ENCODE data around the gene FGF21.

FGF21 gene

DNA sequence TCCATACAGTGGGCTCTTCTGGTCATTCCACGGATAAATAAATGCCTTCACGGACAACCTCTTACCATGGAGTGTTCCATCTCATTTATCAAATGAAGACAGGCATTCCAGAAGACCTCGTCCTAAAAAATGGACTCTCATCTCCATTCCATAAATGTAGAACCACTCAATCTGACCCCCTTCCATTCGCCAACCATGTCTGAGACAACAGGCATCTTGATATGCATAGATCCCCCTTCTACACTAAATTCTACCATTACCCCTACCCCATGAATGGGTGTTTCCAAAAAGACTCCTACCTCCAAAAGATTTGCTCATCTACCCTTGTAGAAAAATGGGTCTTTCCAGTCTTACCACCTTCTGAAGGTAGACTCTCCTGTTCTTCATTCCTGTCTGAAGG, 23.9 kb upstream of the FGF21 start:
- no peak for DNase-seq

GRCh38 chr19:48734625-48735024, 20.7 kb upstream of the FGF21 start:
- no peak for DNase-seq

- no peak for DNase-seq
Observed at GRCh38 chr19:48735031-48735615, 20.2 kb upstream of the FGF21 start.

DNA sequence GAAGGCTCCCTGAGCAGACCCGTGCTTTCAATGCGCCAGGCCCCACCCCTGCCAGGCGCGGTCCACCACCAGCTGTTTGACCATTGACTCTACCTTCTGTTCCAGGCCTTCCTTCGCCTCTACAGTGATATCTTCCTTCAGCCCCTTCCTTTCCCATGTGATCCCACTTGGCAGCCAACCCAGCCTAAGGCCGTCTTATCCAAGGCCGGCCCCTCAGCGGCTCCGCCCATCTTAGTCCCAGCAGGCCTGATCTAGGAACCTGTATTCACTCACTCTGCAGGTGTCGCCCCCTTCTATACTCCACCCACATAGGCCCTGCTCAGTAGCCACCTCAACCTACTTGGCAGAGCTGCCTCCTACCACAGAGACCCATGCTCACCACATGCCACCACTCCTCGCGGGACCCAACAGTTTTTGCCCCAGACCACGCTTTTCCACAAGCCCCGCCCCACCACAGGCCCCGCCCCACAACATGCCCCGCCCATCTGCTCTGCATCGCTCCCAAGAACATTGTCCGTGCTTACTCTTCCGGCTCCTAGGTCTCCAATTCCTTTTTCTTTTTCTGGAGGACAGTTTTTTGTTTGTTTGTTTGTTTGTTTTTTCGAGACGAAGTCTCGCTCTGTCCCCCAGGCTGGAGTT, 17.8 kb upstream of the FGF21 start:
- no peak for DNase-seq

DNA sequence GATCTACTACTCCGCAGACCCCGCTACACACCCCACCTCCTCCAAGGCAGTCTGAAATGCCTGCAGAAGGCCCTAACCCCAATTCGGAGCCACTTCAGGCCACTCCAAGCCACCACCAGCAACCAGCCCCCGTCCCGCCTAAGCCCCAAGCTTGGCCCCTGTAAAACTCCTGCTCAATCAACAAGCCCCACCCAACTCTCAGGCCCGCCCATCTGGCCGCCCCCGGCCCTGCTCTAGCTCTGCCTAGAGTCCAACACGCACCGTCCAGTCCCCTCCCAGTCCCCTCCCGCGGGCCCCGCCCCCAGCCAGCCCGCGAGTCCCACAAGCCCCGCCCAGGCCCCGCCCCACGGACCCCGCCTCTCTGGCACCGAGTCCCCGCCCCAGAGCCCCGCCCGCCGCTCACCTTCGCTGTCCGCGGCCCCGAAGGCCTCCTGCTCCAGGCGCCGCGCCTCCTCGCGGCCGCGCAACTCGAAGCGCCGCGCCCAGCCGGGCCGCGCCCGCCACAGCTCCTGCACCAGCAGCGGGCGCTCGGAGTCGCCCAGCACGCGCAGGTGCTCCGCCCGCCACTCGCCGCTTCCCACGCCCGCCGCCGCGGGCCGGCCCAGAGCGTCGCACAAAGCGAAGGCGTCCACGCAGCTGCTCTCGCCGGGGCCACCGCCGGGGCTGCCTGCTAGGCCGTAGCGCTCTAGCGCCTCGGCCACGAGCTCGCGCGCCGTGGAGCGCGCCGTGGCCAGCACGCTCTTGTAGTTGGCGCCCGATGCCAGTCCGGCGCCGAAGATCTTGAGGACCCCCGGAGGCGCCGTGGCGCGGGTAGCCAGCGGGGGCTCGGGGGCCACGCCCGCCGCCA, 16.5 kb upstream of the FGF21 start:
- peak; percentile 97 for DNase-seq

GRCh38 chr19:48739404-48740163, 15.7 kb upstream of the FGF21 start:
- DNase-seq = no peak

DNA sequence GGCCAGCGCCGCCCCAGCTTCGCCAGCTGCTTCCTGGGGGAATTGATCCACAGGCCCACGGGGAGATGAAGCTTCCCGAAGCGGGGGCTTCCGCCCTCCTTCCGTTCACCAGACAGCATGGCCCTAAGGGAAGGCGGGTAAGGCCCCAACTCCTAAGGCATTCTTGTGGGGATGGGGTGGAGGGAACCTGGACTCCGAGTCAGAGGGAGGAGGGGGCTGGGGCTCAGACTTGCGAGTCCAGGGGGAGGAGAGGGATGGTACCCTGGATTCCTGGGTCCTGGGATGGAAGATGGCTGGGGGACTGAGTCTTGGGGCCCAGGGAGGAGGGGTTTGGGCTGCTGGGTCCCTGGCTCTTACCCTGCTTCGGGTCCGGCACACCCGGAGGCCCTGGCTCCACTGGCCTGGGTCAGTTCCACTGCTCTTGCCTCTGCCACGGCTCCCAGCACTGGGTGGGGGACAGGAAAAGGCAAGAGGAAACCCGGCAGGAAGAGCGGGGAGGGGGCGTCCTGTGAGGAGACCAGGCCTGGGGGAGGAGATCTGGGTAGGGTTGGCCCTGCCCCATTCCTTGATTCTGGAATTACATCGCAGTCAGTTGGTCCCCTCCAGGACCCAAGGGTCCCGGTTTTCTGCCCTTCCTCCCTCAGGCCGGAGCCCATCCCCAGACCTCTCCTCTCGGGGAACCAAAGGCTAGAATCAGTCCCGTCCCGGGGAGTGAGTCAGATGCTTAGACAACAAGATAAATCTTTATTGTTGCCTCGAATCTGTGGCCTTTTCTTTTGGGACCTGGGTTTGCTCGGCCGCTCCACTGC, 15.0 kb upstream of the FGF21 start, which contains the start of gene RASIP1:
Gene RASIP1, minus strand, starts transcription at position 447 of the 809 bp plus-strand sequence. Its CDS starts 328 bp downstream, at position 119.
- no peak for DNase-seq

DNA sequence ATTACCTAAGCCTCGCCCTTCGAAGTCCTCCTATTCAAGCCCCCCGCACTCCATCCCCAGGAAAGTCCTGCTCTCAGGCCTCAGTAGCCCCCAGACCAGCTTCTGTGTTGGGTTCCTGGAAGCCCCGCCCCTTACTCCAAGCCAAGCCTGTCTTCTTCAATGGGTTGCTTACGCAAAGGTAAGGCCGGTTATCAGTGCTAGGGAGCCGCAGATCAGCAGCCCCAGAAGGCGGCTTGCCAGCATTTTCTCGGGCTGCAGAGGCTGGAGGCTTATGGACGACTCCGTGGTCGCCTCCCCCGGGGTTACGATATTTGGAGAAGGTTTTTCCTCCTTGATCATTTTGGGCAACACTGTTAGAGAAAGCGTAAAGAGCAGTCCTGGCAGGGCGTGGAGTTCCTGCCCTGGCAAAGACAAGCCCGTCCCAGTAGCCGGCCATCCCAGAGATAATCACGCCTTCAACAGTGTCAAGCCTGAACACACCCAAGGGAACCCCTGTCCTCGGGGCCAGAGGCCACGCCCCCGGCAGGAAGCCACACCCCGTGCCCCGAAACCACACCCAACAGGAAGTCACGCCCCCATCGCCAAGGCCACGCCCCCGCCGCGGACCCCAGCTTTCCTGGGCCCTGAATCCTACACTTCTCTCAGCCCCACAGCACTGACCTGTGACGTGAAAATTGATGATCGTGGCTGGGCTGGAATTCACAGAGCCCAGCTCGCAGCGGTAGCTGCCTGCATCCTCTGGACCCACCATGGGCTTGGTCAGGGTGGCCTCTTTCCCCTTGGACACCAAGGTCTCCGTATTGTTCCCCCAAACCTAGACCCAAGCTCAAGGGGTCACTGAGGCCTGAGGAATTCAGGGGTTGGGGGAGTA, 14.0 kb upstream of the FGF21 start:
- DNase-seq = no peak

- no peak for DNase-seq
Observed at GRCh38 chr19:48742096-48742495, 13.2 kb upstream of the FGF21 start.

GRCh38 chr19:48745208-48745995, 9.9 kb upstream of the FGF21 start:
- DNase-seq = no peak

- DNase-seq = no peak
Observed at GRCh38 chr19:48746110-48746509, 9.2 kb upstream of the FGF21 start.

- peak; percentile 86 for DNase-seq
Observed at GRCh38 chr19:48746738-48747575, 8.4 kb upstream of the FGF21 start, which contains the start of gene IZUMO1. TSS of gene IZUMO1 (minus strand) at chr19:48746909. CDS start at chr19:48745859, 1,050 bp downstream.

- no peak for DNase-seq
Observed at GRCh38 chr19:48749571-48750198, 5.6 kb upstream of the FGF21 start.

DNA sequence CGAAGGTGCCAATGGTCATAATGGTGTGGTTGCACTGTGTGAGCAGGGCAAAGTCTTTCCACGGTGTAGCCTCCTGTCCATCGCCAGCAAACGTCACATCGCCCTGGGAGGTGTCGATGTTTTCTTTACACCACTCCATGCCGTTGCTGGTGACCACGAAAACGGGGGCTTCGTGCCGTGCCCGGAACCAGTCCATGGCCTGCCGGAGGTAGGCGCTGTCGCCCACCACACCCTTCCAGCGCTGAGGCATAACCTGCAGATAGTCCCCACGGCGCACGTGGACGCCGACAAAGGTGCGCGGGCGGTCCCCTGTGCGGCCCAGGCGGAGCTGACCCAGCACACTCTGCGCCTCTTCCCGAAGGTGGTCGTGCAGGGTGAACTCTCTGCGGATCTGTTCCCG, 5.0 kb upstream of the FGF21 start:
- no peak for DNase-seq

GRCh38 chr19:48750771-48751504, 4.4 kb upstream of the FGF21 start:
- DNase-seq = no peak

DNA sequence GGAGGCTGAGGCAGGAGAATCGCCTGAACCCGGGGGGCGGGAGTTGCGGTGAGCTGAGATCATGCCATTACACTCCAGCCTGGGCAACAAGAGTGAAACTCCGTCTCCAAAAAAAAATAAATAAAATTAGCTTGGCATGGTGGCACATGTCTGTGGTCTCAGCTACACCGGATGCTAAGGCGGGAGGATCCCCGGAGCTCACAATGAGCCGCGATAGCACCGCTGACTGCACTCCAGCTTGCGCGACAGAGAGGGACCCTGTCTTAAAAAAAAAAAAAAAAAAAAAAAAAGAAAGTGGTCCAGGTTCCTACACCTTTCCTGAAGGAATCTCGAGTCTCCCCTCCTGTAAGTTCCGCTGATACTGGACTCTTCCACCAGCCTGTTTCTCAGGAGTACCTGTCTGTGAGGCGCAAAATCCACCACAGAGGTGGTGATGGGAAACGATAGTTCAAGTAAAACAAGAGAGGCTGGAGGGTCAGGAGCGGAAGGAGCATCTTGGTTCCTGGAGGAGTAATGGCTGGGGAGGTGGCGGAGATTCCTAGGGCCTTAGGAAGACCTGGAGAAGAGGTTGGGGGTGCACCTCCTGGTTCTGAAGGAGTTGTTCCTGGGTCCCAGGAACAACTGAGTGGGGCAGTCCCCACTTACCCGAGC, 3.4 kb upstream of the FGF21 start:
- DNase-seq = no peak

Measured in left hindlimb (tissue), 1 donor.